ENCODE measurements around the gene IGLL1. TPM values are rescaled to one million over a fixed set of nuclear protein-coding genes. Genes with fewer than 3 reads are reported as not detected.

IGLL1 gene
- total RNA-seq, 4 donors from 2014 or later = not detected

GRCh38 chr22:23580576-23581259 lies 628 bp upstream of the IGLL1 start:
- TF ChIP-seq EP300 (IDR thresholded peaks at IDR 0.05) (no peak), CTCF (IDR thresholded peaks at IDR 0.05) (no peak), POLR2AphosphoS5 (IDR thresholded peaks at IDR 0.05) (no peak), POLR2A (IDR thresholded peaks at IDR 0.05) (no peak)
- H3K27me3 ChIP-seq = peaks cover 20% of the 10 kb centered on the region
- no peaks in the 10 kb centered on the region for H3K4me1 ChIP-seq
- H3K4me3 ChIP-seq = no peak overlapping the region
- no peak overlapping the region for H3K27ac ChIP-seq
- WGBS, 2 donors (ENCODE audit: low coverage in 1 of 2) = 62 to 83% methylated on average over 4 to 6 of the region's 11 CpGs
- ATAC-seq = no peak
- no peaks in the 10 kb centered on the region for H3K36me3 ChIP-seq
- no peaks in the 10 kb centered on the region for H3K9me3 ChIP-seq

- H3K4me1 ChIP-seq = no peaks in the 10 kb centered on the region
- 40% methylated on average over 1 of the region's 5 CpGs; no CpG with 5 or more reads in 1 of the 2 donors for WGBS, 2 donors (ENCODE audit: low coverage in 1 of 2)
- no peak for ATAC-seq
- no peak overlapping the region for H3K4me3 ChIP-seq
- no peak overlapping the region for H3K27ac ChIP-seq
- H3K9me3 ChIP-seq = no peaks in the 10 kb centered on the region
- peaks cover 22% of the 10 kb centered on the region for H3K27me3 ChIP-seq
- no peaks in the 10 kb centered on the region for H3K36me3 ChIP-seq
- TF ChIP-seq CTCF (IDR thresholded peaks at IDR 0.05) (no peak), POLR2A (IDR thresholded peaks at IDR 0.05) (no peak), POLR2AphosphoS5 (IDR thresholded peaks at IDR 0.05) (no peak), EP300 (IDR thresholded peaks at IDR 0.05) (no peak)
These were observed 810 bp downstream of the IGLL1 start for GRCh38 chr22:23579280-23579679.

- H3K4me1 ChIP-seq = no peaks in the 10 kb centered on the region
- no peak for TF ChIP-seq EP300 (IDR thresholded peaks at IDR 0.05)
- TF ChIP-seq POLR2AphosphoS5 (IDR thresholded peaks at IDR 0.05) = no peak
- no peak for TF ChIP-seq POLR2A (IDR thresholded peaks at IDR 0.05)
- no peak for TF ChIP-seq CTCF (IDR thresholded peaks at IDR 0.05)
- 70 to 83% methylated on average over 1 to 2 of the region's 11 CpGs for WGBS, 2 donors (ENCODE audit: low coverage in 1 of 2)
- H3K9me3 ChIP-seq = no peaks in the 10 kb centered on the region
- ATAC-seq = no peak
- H3K27ac ChIP-seq = no peak overlapping the region
- no peak overlapping the region for H3K4me3 ChIP-seq
- no peaks in the 10 kb centered on the region for H3K36me3 ChIP-seq
- peaks cover 22% of the 10 kb centered on the region for H3K27me3 ChIP-seq
These were observed 1.8 kb downstream of the IGLL1 start for GRCh38 chr22:23578306-23578705.

GRCh38 chr22:23576681-23577080 lies 3.4 kb downstream of the IGLL1 start:
- WGBS, 2 donors (ENCODE audit: low coverage in 1 of 2) = 35 to 56% methylated on average over 5 of the region's 5 CpGs
- no peak for TF ChIP-seq CTCF (IDR thresholded peaks at IDR 0.05)
- no peak for TF ChIP-seq EP300 (IDR thresholded peaks at IDR 0.05)
- TF ChIP-seq POLR2AphosphoS5 (IDR thresholded peaks at IDR 0.05) = no peak
- TF ChIP-seq POLR2A (IDR thresholded peaks at IDR 0.05) = no peak
- H3K36me3 ChIP-seq = no peaks in the 10 kb centered on the region
- no peak for ATAC-seq
- no peak overlapping the region for H3K4me3 ChIP-seq
- H3K27ac ChIP-seq = no peak overlapping the region
- no peaks in the 10 kb centered on the region for H3K4me1 ChIP-seq
- peaks cover 22% of the 10 kb centered on the region for H3K27me3 ChIP-seq
- no peaks in the 10 kb centered on the region for H3K9me3 ChIP-seq

GRCh38 chr22:23575601-23576000 lies 4.5 kb downstream of the IGLL1 start:
- Histone ChIP-seq H3K27ac (no peak overlapping the region), H3K36me3 (no peaks in the 10 kb centered on the region), H3K27me3 (peaks cover 22% of the 10 kb centered on the region), H3K4me1 (no peaks in the 10 kb centered on the region), H3K9me3 (no peaks in the 10 kb centered on the region), H3K4me3 (no peak overlapping the region)
- TF ChIP-seq EP300 (IDR thresholded peaks at IDR 0.05) (no peak), CTCF (IDR thresholded peaks at IDR 0.05) (no peak), POLR2AphosphoS5 (IDR thresholded peaks at IDR 0.05) (no peak), POLR2A (IDR thresholded peaks at IDR 0.05) (no peak)
- no peak for ATAC-seq
- 91 to 100% methylated on average over 4 of the region's 4 CpGs for WGBS, 2 donors (ENCODE audit: low coverage in 1 of 2)
